ENCODE measurements around the gene SLC6A18. TPM values are rescaled to one million over a fixed set of nuclear protein-coding genes. Genes with fewer than 3 reads are reported as not detected.
A peak's percentile ranks its signal among the peaks of the same experiment; 100 is the strongest.

SLC6A18 gene
- total and polyA plus RNA-seq, 8 donors = 0.14 TPM; not detected in 7

- H3K27ac ChIP-seq = no peak overlapping the region
- TF ChIP-seq CTCF (IDR thresholded peaks at IDR 0.05) = no peak
- FAIRE-seq (no peak), DNase-seq (peak in 2 of 6 donors; percentile 18 to 47), ATAC-seq (no peak)
- H3K27me3 ChIP-seq = no peaks in the 10 kb centered on the region
- H3K4me3 ChIP-seq = no peak overlapping the region
- peaks cover 0 to 4% (median 3%) of the 10 kb centered on the region in 3 donors for H3K4me1 ChIP-seq
- H3K9me3 ChIP-seq = no peaks in the 10 kb centered on the region
- 77 to 86% methylated on average over 17 of the region's 17 CpGs for WGBS, 2 donors
- H3K36me3 ChIP-seq = no peaks in the 10 kb centered on the region
- intact Hi-C loops (cut with DNase I) = no loop called here
Measured at GRCh38 chr5:1208221-1208742, 16.9 kb upstream of the SLC6A18 start.

GRCh38 chr5:1208743-1209488, 16.3 kb upstream of the SLC6A18 start:
- FAIRE-seq (no peak), ATAC-seq (no peak)
- 80 to 87% methylated on average over 24 of the region's 24 CpGs for WGBS, 2 donors

GRCh38 chr5:1209489-1209852, 15.7 kb upstream of the SLC6A18 start:
- DNase-seq (no peak), ATAC-seq (no peak), FAIRE-seq (no peak)
- Histone ChIP-seq H3K36me3 (no peaks in the 10 kb centered on the region), H3K9me3 (no peaks in the 10 kb centered on the region), H3K4me3 (no peak overlapping the region), H3K4me1 (peaks cover 0 to 2% (median 1%) of the 10 kb centered on the region in 3 donors), H3K27me3 (no peaks in the 10 kb centered on the region), H3K27ac (no peak overlapping the region)
- no peak for TF ChIP-seq CTCF (IDR thresholded peaks at IDR 0.05)
- 53 to 81% methylated on average over 2 of the region's 2 CpGs for WGBS, 2 donors
- intact Hi-C loops (cut with DNase I) = no loop called here

More at GRCh38 chr5:1208743-1209488, 16.3 kb upstream of the SLC6A18 start:
- Histone ChIP-seq H3K4me1 (peaks cover 0 to 4% (median 3%) of the 10 kb centered on the region in 3 donors), H3K27me3 (no peaks in the 10 kb centered on the region), H3K9me3 (no peaks in the 10 kb centered on the region), H3K4me3 (no peak overlapping the region), H3K27ac (no peak overlapping the region), H3K36me3 (no peaks in the 10 kb centered on the region)
- peak in 1 of 4 donors; percentile 9 for TF ChIP-seq CTCF (IDR thresholded peaks at IDR 0.05)
- DNase-seq = peak in 2 of 6 donors; percentile 12 to 53
- intact Hi-C loops (cut with DNase I) = no loop called here

- no peak for TF ChIP-seq CTCF (IDR thresholded peaks at IDR 0.05)
- intact Hi-C loops (cut with DNase I) = no loop called here
- H3K27me3 ChIP-seq = no peaks in the 10 kb centered on the region
- WGBS, 2 donors = 71 to 84% methylated on average over 21 of the region's 21 CpGs
- H3K27ac ChIP-seq = no peak overlapping the region
- ATAC-seq (no peak), FAIRE-seq (no peak), DNase-seq (peak in 2 of 6 donors; percentile 19 to 46)
- no peaks in the 10 kb centered on the region for H3K36me3 ChIP-seq
- no peaks in the 10 kb centered on the region for H3K9me3 ChIP-seq
- H3K4me1 ChIP-seq = no peaks in the 10 kb centered on the region
- H3K4me3 ChIP-seq = no peak overlapping the region
Measured at GRCh38 chr5:1209896-1210776, 15.0 kb upstream of the SLC6A18 start.

Data from pancreas (tissue), 10 donors.